Choroid plexus epithelial cell (primary cell): ENCODE measurements around the gene PTPN14.
A peak's percentile ranks its signal among the peaks of the same experiment; 100 is the strongest.
"Not testable (repeated sequence)": the region's sequence is repeated elsewhere in the genome, so short reads cannot be mapped to it uniquely, and the experiment has no call there.

Source experiments
- DNase-seq: peaks from one replicate; pipeline ENCODE4 v3.0.0-alpha.2; 2010; ENCODE audit warnings: low read depth
- H3K4me3 ChIP-seq: 2 replicates; pipeline ENCODE4 v1.5.1; 2011; ENCODE audit warnings: low read depth, mild to moderate bottlenecking, control low read depth, low read length, moderate library complexity
- CTCF ChIP-seq: conservative IDR thresholded peaks from 2 replicates; pipeline ENCODE4 v1.5.1; 2011; ENCODE audit warnings: low read depth, mild to moderate bottlenecking, control low read depth, inconsistent platforms, low read length, moderate library complexity

Gene PTPN14

GRCh38 chr1:214402613-214403083 lies 148.8 kb downstream of the PTPN14 start:
- H3K4me3 ChIP-seq = no peak overlapping the region

GRCh38 chr1:214401666-214402065 lies 149.7 kb downstream of the PTPN14 start:
- no peak for TF ChIP-seq CTCF
- no peak overlapping the region for H3K4me3 ChIP-seq
- DNase-seq = no peak

More at GRCh38 chr1:214402613-214403083, 148.8 kb downstream of the PTPN14 start:
- no peak for TF ChIP-seq CTCF
- peak; percentile 48 for DNase-seq

GRCh38 chr1:214400131-214400530 lies 151.3 kb downstream of the PTPN14 start:
- peak; percentile 87 for DNase-seq
- H3K4me3 ChIP-seq = no peak overlapping the region

GRCh38 chr1:214398490-214398889 lies 152.9 kb downstream of the PTPN14 start:
- no peak for TF ChIP-seq CTCF

More at GRCh38 chr1:214400131-214400530, 151.3 kb downstream of the PTPN14 start:
- no peak for TF ChIP-seq CTCF

GRCh38 chr1:214397497-214397896 lies 153.9 kb downstream of the PTPN14 start:
- TF ChIP-seq CTCF = no peak
- H3K4me3 ChIP-seq = no peak overlapping the region
- no peak for DNase-seq

More at GRCh38 chr1:214398490-214398889, 152.9 kb downstream of the PTPN14 start:
- DNase-seq = no peak
- no peak overlapping the region for H3K4me3 ChIP-seq

- TF ChIP-seq CTCF = no peak
- peak; percentile 69 for DNase-seq
- no peak overlapping the region for H3K4me3 ChIP-seq
These were observed 155.1 kb downstream of the PTPN14 start for GRCh38 chr1:214396330-214396729.

GRCh38 chr1:214394569-214394968 lies 156.8 kb downstream of the PTPN14 start:
- not testable (repeated sequence) for H3K4me3 ChIP-seq
- DNase-seq = peak; percentile 89
